Stimulated activated CD8-positive, alpha-beta memory T cell treated with anti-CD3 and anti-CD28 coated beads, Interleukin-15, amount 100 ng/mL, for 4 hours (primary cell): ENCODE results near the gene CADPS.

Experiments used
- DNase-seq, 2 donors: peaks; one replicate each; pipeline ENCODE4 v3.0.0-alpha.2; 2020; ENCODE audit warnings: low read depth in 2 of 2

CADPS gene

GRCh38 chr3:62749657-62750056 lies 125.6 kb downstream of the CADPS start:
- DNase-seq, result no peak

DNA sequence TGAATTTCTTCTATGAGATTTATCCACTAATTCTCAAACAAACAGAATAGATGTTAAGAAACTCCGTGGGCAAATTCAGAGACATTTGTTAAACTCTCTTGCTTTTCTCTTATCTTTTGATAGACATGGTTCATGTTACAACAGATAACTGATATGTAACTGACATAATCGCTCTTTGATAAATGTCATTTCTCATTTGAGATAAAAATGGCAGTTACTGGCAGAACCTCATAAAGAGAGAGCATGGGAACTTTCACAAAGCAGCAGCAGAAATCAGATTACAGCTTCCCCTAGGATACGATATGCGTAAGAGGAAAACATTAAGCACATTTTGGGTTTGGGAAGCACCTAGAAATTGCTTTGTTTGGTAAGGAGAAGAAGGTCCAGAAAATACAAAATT lies 126.1 kb downstream of the CADPS start:
- DNase-seq, result no peak

- no peak for DNase-seq
Observed at GRCh38 chr3:62737449-62737848, 137.8 kb downstream of the CADPS start.

GRCh38 chr3:62735510-62735909 lies 139.7 kb downstream of the CADPS start:
- DNase-seq, result no peak

- no peak for DNase-seq
Observed at GRCh38 chr3:62732183-62732904, 142.9 kb downstream of the CADPS start.

DNA sequence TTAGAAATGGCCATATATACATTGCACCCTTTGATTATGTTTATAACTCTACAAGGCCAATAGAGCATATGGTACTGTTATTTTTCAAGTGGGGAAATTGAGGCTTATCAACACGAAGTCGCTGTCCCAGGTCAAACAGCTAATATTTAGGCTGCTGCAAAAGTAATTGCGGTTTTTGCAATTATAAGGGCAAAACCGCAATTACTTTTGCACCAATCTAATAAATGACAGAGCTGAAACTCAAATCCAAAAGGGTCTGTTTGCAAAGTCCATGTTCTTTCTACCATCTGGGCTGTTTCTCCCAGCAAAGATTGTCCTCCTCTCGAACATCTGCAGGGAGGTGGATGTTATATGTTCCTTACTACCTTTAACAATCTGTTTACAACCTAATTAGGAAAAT lies 147.2 kb downstream of the CADPS start:
- DNase-seq, result no peak

GRCh38 chr3:62727536-62727935 lies 147.7 kb downstream of the CADPS start:
- DNase-seq, result no peak

DNA sequence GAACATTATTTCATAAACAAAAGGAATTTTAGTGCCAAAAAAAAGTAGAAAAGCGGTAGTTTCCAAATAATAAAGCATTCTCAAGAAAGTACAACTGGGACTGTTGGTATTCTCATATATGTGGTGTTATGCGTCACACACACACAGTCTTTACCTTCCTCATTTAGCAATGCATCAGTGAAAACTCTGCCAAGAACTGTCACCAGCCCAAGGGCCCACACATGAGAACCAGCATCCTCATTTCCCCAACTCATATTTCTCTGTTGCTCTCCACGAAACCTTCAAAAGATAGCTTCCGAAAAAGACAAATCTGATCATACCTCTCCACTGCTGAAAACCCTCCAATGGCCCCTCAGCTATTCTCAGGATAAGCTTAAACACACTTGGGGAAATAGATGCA lies 150.7 kb downstream of the CADPS start:
- DNase-seq, result no peak

DNA sequence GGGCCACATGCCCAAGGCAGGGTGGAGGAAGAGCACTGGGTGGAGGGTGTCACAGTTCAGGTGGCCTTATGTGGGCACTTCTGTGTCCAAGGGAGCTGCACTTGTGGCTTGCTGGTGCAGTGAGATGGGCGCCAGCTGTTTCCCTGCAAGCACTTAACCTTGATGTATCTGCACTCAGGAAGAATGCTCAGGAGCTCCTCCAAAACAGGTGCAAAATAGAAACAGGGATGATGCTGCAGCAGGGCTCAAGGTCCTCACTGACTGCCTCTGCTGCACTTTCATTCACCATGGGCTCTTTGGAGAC lies 151.3 kb downstream of the CADPS start:
- no peak for DNase-seq

DNA sequence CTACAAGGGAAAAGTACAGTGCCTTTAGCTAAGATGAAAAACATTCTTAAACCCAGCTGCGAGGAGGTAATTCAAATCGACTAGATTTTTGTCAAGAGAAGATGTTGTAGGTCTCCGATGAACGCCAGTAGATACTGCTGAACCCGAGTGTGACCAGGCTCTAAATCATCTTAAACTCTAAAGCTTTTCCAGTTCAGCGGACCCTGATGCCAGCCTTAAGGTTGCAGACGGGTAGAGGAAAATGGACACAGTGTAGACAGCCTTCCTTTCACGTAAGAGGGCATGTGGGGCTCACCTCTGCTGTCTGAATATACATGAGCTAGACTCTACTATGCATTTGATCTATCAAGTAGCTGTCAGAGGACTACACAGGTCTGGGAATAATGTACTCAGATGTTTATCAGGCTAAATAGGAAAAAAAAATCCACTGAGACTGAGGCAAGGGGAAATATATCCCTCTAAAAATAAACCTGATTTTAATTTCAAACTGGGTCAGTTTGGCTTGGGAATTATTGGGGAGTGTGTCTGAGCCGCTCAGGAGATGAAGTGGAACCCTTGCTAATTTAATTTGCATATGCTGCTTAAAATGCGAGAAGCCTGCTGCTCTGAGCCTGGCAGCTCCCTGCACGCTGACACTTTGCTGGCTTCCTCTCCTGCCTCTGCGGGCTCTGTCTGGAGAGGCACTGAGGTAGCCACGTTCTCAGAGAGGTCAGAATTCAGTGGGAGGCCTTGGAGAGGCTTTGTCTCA lies 151.9 kb downstream of the CADPS start:
- no peak for DNase-seq

DNA sequence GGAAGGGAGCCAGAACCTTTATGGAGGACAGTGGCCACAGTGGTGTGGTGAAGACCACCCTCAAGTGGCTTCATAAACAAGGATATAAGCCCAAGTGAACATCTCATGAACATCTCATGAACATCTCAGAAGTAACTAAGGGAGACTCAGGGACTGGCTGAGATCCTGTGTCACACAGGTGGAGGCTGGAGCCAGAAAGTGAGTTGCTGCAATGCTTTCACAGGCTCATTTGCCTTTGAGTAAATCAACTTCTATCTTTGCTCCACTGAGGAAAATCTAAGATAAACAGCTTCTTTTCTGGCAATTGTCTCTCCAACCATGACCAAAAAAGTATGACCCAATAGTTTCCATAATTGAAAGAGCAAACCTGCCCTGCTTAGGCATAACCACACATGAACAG lies 152.9 kb downstream of the CADPS start:
- DNase-seq, result no peak

GRCh38 chr3:62718515-62719320 lies 156.5 kb downstream of the CADPS start:
- DNase-seq, result no peak

DNA sequence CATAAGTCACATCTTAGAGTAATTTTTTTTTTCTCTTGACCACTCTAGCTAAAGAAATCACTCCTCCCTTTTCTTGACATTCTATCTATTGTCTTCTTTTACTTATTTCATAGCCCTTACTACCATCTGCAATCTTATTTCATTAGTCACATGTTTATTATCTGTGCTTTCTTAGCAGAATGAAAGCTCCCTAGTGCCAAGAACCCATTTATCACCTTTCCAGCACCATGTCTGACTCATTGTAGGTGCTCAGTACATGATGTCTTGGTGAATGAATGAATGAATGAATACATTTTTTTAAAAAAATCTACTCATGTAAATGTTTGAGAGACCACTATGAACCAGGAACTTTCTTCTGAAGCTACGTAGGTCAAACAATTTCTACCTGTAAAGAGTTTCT lies 157.2 kb downstream of the CADPS start:
- no peak for DNase-seq

DNA sequence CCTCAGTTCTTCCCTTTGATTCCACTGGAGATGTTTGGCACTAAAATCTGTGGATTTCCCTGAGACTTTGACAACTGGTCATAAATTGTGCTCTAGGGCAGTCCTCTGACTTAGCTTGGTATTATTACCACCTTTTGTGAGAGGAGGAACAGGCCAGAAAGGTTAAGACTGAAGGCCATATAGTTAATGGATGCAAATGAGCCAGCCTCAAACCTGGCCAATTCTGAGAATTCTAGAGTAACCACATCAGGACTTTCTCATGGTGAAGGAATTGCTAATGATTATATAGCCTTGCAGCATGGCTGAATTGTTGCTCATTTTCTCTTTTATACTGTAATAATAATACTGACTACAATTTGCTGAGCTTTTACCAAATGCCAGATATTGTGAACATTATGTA lies 162.5 kb downstream of the CADPS start:
- no peak for DNase-seq

- no peak for DNase-seq
Observed at GRCh38 chr3:62710751-62711150, 164.5 kb downstream of the CADPS start.

- no peak for DNase-seq
Observed at GRCh38 chr3:62708638-62709373, 166.4 kb downstream of the CADPS start.

DNA sequence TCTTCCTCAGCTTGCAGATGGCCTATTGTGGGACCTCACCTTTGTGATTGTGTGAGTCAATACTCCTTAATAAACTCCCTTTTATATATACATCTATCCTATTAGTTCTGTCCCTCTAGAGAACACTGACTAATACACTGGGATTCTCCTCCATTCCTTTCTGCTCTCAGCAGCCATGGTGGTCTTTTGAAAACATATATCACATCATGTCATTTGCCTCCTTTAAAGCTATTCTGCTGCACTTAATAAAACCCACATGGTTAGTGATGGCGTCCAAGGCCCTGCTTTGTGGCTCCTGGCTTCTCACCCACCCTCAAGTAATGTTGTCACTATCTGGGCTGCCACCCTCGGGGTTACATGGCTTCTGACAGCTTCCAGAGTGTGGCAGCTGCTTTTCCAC lies 169.5 kb downstream of the CADPS start:
- no peak for DNase-seq

DNA sequence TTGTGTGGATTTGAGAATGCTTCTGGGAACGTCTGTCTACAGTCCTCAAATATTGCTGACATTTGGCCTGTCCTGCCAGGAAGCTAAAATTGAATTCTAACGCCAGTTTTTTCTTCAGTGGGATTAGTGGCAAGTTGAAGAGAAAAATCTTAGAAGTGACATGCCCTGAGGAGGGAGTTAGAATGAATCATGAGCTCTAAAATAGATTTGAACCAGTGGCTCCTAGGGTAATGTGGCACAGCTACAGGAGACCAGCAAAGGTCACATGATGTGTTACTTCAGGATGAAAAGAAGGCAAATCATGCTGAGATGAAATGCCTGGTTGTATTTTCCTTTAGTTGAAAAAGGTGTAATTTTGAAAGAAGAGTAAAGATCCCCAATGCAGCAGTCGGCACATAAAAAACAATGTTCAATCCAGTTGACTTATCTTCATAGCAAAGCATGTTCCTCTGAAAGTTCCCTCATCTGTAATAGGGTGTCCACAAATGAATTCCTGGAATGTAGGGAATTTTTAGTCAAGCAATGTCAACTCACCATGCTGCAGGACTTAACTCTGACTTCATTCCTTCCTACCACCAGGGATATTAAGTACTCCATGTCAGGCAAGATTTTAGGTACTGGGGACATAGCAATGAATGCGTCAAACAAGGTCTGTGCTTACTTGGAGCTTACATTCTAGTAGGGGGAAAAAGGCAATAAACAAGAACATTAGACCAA lies 171.6 kb downstream of the CADPS start:
- no peak for DNase-seq

- no peak for DNase-seq
Observed at GRCh38 chr3:62700357-62700756, 174.9 kb downstream of the CADPS start.

DNA sequence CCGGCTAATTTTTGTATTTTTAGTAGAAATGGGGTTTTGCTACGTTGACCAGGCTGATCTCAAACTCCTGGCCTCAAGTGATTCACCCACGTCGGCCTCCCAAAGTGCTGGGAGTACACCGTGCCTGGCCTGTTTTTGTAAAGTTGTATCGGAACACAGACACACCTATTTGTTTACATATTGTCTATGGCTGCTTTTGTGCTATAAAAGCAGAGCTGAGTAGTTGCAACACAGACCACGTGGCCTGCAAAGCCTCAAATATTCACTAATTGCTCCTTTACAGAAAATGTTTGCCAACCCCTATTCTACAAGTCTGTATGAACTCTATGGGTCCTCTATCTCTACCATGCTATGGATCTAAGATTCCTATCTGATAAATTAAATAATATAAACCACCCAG lies 175.5 kb downstream of the CADPS start:
- no peak for DNase-seq

DNA sequence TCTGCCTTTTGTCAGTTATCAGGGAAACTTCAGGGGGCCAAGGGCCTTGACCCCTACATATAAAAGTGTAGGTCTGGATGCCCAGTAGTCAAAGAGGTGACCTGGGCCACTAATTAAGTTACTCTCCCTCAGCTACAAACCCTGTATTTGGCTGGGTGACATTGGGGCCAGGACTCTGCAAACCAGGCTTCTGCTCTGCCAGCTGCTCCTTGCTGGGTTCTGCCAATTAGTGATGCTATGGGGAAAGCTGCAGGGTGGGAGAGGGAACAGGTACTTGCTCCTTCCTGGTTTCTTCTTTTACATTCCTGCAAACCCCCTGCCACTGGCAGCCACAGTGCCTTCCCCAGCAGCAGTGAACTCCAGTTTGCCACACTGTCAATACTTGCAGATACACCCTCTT lies 179.2 kb downstream of the CADPS start:
- DNase-seq, result no peak

- no peak for DNase-seq
Observed at GRCh38 chr3:62688812-62689211, 186.4 kb downstream of the CADPS start.
